ENCODE data around the gene SLC16A7. TPM values are rescaled to one million over a fixed set of nuclear protein-coding genes. Genes with fewer than 3 reads are reported as not detected.

The SLC16A7 gene
- total RNA-seq, 6 experiments from 2014 or later, result 11.3 to 25.1 (median 20.5) TPM

- H3K4me1 ChIP-seq, result no peaks in the 10 kb centered on the region
- H3K9me3 ChIP-seq, result no peaks in the 10 kb centered on the region
- H3K36me3 ChIP-seq, result no peaks in the 10 kb centered on the region
- no peak overlapping the region for H3K27ac ChIP-seq
- H3K4me3 ChIP-seq, result no peak overlapping the region
- intact Hi-C loops (cut with DNase I), result no loop called here
- WGBS (ENCODE audit: insufficient coverage, low coverage, low lambda C conversion rate, missing lambda C conversion rate), result 43% methylated on average over 1 of the region's 1 CpG
- TF ChIP-seq POLR2A (IDR thresholded peaks at IDR 0.05) (no peak), CTCF (IDR thresholded peaks at IDR 0.05) (no peak)
- no peak for ATAC-seq
- no peaks in the 10 kb centered on the region for H3K27me3 ChIP-seq
- no peak for DNase-seq
Measured at GRCh38 chr12:59626382-59626781, 30.6 kb downstream of the SLC16A7 start.

GRCh38 chr12:59627582-59627981, 31.8 kb downstream of the SLC16A7 start:
- H3K4me3 ChIP-seq, result no peak overlapping the region
- no peaks in the 10 kb centered on the region for H3K4me1 ChIP-seq
- TF ChIP-seq POLR2A (IDR thresholded peaks at IDR 0.05), result no peak
- no peak for TF ChIP-seq CTCF (IDR thresholded peaks at IDR 0.05)
- intact Hi-C loops (cut with DNase I), result no loop called here
- no peak for DNase-seq
- H3K9me3 ChIP-seq, result no peaks in the 10 kb centered on the region
- no peaks in the 10 kb centered on the region for H3K27me3 ChIP-seq
- no peaks in the 10 kb centered on the region for H3K36me3 ChIP-seq
- no peak for ATAC-seq
- no peak overlapping the region for H3K27ac ChIP-seq

GRCh38 chr12:59629890-59630289, 34.1 kb downstream of the SLC16A7 start:
- no peak for TF ChIP-seq POLR2A (IDR thresholded peaks at IDR 0.05)
- TF ChIP-seq CTCF (IDR thresholded peaks at IDR 0.05), result no peak
- 81% methylated on average over 3 of the region's 3 CpGs for WGBS (ENCODE audit: insufficient coverage, low coverage, low lambda C conversion rate, missing lambda C conversion rate)
- no peak overlapping the region for H3K27ac ChIP-seq
- no peaks in the 10 kb centered on the region for H3K4me1 ChIP-seq
- no peaks in the 10 kb centered on the region for H3K36me3 ChIP-seq
- DNase-seq (no peak), ATAC-seq (no peak)
- H3K4me3 ChIP-seq, result no peak overlapping the region
- intact Hi-C loops (cut with DNase I), result no loop called here
- H3K27me3 ChIP-seq, result no peaks in the 10 kb centered on the region
- no peaks in the 10 kb centered on the region for H3K9me3 ChIP-seq

- ATAC-seq (peak in 2 of 4 donors; percentile 33 to 89), DNase-seq (no peak)
- Histone ChIP-seq H3K4me3 (no peak overlapping the region), H3K9me3 (no peaks in the 10 kb centered on the region), H3K27ac (no peak overlapping the region), H3K36me3 (no peaks in the 10 kb centered on the region), H3K27me3 (no peaks in the 10 kb centered on the region), H3K4me1 (no peaks in the 10 kb centered on the region)
- TF ChIP-seq POLR2A (IDR thresholded peaks at IDR 0.05) (no peak), CTCF (IDR thresholded peaks at IDR 0.05) (no peak)
- 50% methylated on average over 1 of the region's 1 CpG for WGBS (ENCODE audit: insufficient coverage, low coverage, low lambda C conversion rate, missing lambda C conversion rate)
- intact Hi-C loops (cut with DNase I), result no loop called here
Measured at GRCh38 chr12:59632408-59632807, 36.6 kb downstream of the SLC16A7 start.

- TF ChIP-seq CTCF (IDR thresholded peaks at IDR 0.05) (no peak), POLR2A (IDR thresholded peaks at IDR 0.05) (no peak)
- Histone ChIP-seq H3K36me3 (no peaks in the 10 kb centered on the region), H3K27ac (no peak overlapping the region), H3K9me3 (no peaks in the 10 kb centered on the region), H3K4me3 (no peak overlapping the region), H3K4me1 (no peaks in the 10 kb centered on the region), H3K27me3 (no peaks in the 10 kb centered on the region)
- 92% methylated on average over 1 of the region's 1 CpG for WGBS (ENCODE audit: insufficient coverage, low coverage, low lambda C conversion rate, missing lambda C conversion rate)
- intact Hi-C loops (cut with DNase I), result no loop called here
- DNase-seq (no peak), ATAC-seq (no peak)
Measured at GRCh38 chr12:59634254-59634653, 38.4 kb downstream of the SLC16A7 start.
